ENCODE measurements around the gene FKBP10. TPM values are rescaled to one million over a fixed set of nuclear protein-coding genes. Genes with fewer than 3 reads are reported as not detected.

The FKBP10 gene
- polyA plus RNA-seq, 1 donor from 2014 or later: not detected

- H3K4me3 Mint-ChIP-seq: no peak overlapping the region
These were observed 18.8 kb upstream of the FKBP10 start for GRCh38 chr17:41793784-41794539.

GRCh38 chr17:41794540-41794975 is 18.2 kb upstream of the FKBP10 start:
- no peak overlapping the region for H3K4me3 Mint-ChIP-seq
- no peaks in the 10 kb centered on the region for H3K36me3 Mint-ChIP-seq
- no peaks in the 10 kb centered on the region for H3K9me3 Mint-ChIP-seq
- H3K4me1 Mint-ChIP-seq: peaks cover 0 to 5% (median 0%) of the 10 kb centered on the region in 3 donors
- no peak overlapping the region for H3K27ac Mint-ChIP-seq
- H3K27me3 Mint-ChIP-seq: no peaks in the 10 kb centered on the region

More at GRCh38 chr17:41793784-41794539, 18.8 kb upstream of the FKBP10 start:
- Mint-ChIP-seq H3K27me3 (no peaks in the 10 kb centered on the region), H3K36me3 (no peaks in the 10 kb centered on the region), H3K4me1 (peaks cover 0 to 5% (median 0%) of the 10 kb centered on the region in 3 donors), H3K27ac (no peak overlapping the region), H3K9me3 (no peaks in the 10 kb centered on the region)

GRCh38 chr17:41796121-41796895 is 16.5 kb upstream of the FKBP10 start:
- H3K36me3 Mint-ChIP-seq: no peaks in the 10 kb centered on the region
- no peaks in the 10 kb centered on the region for H3K27me3 Mint-ChIP-seq
- no peak overlapping the region for H3K27ac Mint-ChIP-seq
- peaks cover 0 to 5% (median 5%) of the 10 kb centered on the region in 3 donors for H3K4me1 Mint-ChIP-seq
- H3K4me3 Mint-ChIP-seq: no peak overlapping the region
- H3K9me3 Mint-ChIP-seq: no peaks in the 10 kb centered on the region

- peaks cover 5 to 10% (median 9%) of the 10 kb centered on the region in 3 donors for H3K4me1 Mint-ChIP-seq
- H3K9me3 Mint-ChIP-seq: no peaks in the 10 kb centered on the region
- H3K4me3 Mint-ChIP-seq: no peak overlapping the region
- peaks cover 2% of the 10 kb centered on the region for H3K36me3 Mint-ChIP-seq
- peak overlapping the region in 1 of 3 donors; percentile 67 for H3K27ac Mint-ChIP-seq
- H3K27me3 Mint-ChIP-seq: no peaks in the 10 kb centered on the region
These were observed 15.4 kb upstream of the FKBP10 start for GRCh38 chr17:41797377-41797776.

GRCh38 chr17:41799366-41799765 is 13.4 kb upstream of the FKBP10 start:
- no peaks in the 10 kb centered on the region for H3K9me3 Mint-ChIP-seq
- H3K4me1 Mint-ChIP-seq: peaks cover 11 to 15% (median 12%) of the 10 kb centered on the region in 3 donors
- no peak overlapping the region for H3K27ac Mint-ChIP-seq
- no peak overlapping the region for H3K4me3 Mint-ChIP-seq
- H3K27me3 Mint-ChIP-seq: no peaks in the 10 kb centered on the region
- H3K36me3 Mint-ChIP-seq: peaks cover 2% of the 10 kb centered on the region

- Mint-ChIP-seq H3K27ac (no peak overlapping the region), H3K9me3 (no peaks in the 10 kb centered on the region), H3K27me3 (no peaks in the 10 kb centered on the region), H3K36me3 (peaks cover 2% of the 10 kb centered on the region), H3K4me1 (peaks cover 11 to 15% (median 12%) of the 10 kb centered on the region in 3 donors), H3K4me3 (peak overlapping the region in 2 of 4 donors; percentile 54 to 69)
These were observed 12.0 kb upstream of the FKBP10 start for GRCh38 chr17:41800601-41801373.

- H3K27ac Mint-ChIP-seq: no peak overlapping the region
- H3K27me3 Mint-ChIP-seq: peaks cover 2% of the 10 kb centered on the region
- peaks cover 2% of the 10 kb centered on the region for H3K36me3 Mint-ChIP-seq
- H3K9me3 Mint-ChIP-seq: no peaks in the 10 kb centered on the region
- peak overlapping the region in 2 of 4 donors; percentile 69 to 81 for H3K4me3 Mint-ChIP-seq
- H3K4me1 Mint-ChIP-seq: peaks cover 11 to 15% (median 12%) of the 10 kb centered on the region in 3 donors
These were observed 11.2 kb upstream of the FKBP10 start for GRCh38 chr17:41801374-41802271.

GRCh38 chr17:41803049-41804020 is 9.5 kb upstream of the FKBP10 start:
- Mint-ChIP-seq H3K4me3 (peak overlapping the region in 2 of 4 donors; percentile 48 to 52), H3K27ac (peak overlapping the region in 1 of 3 donors; percentile 83), H3K9me3 (no peaks in the 10 kb centered on the region), H3K36me3 (peaks cover 2% of the 10 kb centered on the region), H3K27me3 (peaks cover 2% of the 10 kb centered on the region), H3K4me1 (peaks cover 11 to 15% (median 12%) of the 10 kb centered on the region in 3 donors)

- Mint-ChIP-seq H3K9me3 (no peaks in the 10 kb centered on the region), H3K27me3 (peaks cover 5% of the 10 kb centered on the region), H3K27ac (no peak overlapping the region), H3K36me3 (no peaks in the 10 kb centered on the region), H3K4me1 (peaks cover 5 to 8% (median 6%) of the 10 kb centered on the region in 3 donors), H3K4me3 (no peak overlapping the region)
These were observed 5.9 kb upstream of the FKBP10 start for GRCh38 chr17:41806685-41807445.

- Mint-ChIP-seq H3K4me3 (peak overlapping the region; percentile 81 to 88 (median 85)), H3K9me3 (no peaks in the 10 kb centered on the region), H3K27me3 (peaks cover 7% of the 10 kb centered on the region), H3K36me3 (no peaks in the 10 kb centered on the region), H3K27ac (peak overlapping the region in 2 of 3 donors; percentile 14 to 74), H3K4me1 (peaks cover 0 to 11% (median 11%) of the 10 kb centered on the region in 3 donors)
These were observed 1.9 kb upstream of the FKBP10 start for GRCh38 chr17:41810659-41811548.

- Mint-ChIP-seq H3K27me3 (peaks cover 6% of the 10 kb centered on the region), H3K4me3 (peak within 1 kb of the TSS; percentile 81 to 97 (median 90)), H3K36me3 (no peaks in the 10 kb centered on the region), H3K9me3 (no peaks in the 10 kb centered on the region), H3K4me1 (peaks cover 0 to 11% (median 11%) of the 10 kb centered on the region in 3 donors), H3K27ac (peak within 1 kb of the TSS; percentile 66 to 89 (median 74))
These were observed 1.0 kb upstream of the FKBP10 start, which contains the start of gene P3H4 for GRCh38 chr17:41811549-41812380. Gene P3H4 (minus strand): TSS chr17:41811949. CDS start chr17:41811915, 34 bp downstream.
